Effector memory CD8-positive, alpha-beta T cell (primary cell): ENCODE data around the gene OR51M1.
"Not testable (repeated sequence)": the region's sequence is repeated elsewhere in the genome, so short reads cannot be mapped to it uniquely, and the experiment has no call there.

Experiments used
- ATAC-seq: fragments of 150-1000 bp; cut with Tn5 transposase; replicated peaks from 2 replicates; pipeline ENCODE4 v1.10.0; 2021; ENCODE audit warnings: mild to moderate bottlenecking, moderate library complexity
- DNase-seq, 3 experiments: peaks; one replicate each; pipeline ENCODE4 v3.0.0; 2021
- H3K27ac Mint-ChIP-seq, 2 donors: one replicate each; pipeline ENCODE4 v1.8.0; 2022; ENCODE audit warnings: mild to moderate bottlenecking in 2 of 2, mixed read lengths in 2 of 2, moderate library complexity in 2 of 2
- H3K27me3 Mint-ChIP-seq, 2 donors: one replicate each; pipeline ENCODE4 v1.8.0; 2022; ENCODE audit warnings: mixed read lengths in 2 of 2
- H3K36me3 Mint-ChIP-seq: one replicate; pipeline ENCODE4 v1.8.0; 2022; ENCODE audit warnings: mild to moderate bottlenecking, moderate library complexity, mixed read lengths; ENCODE audit not compliant: insufficient read depth
- H3K4me1 Mint-ChIP-seq, 2 donors: one replicate each; pipeline ENCODE4 v1.8.0; 2022; ENCODE audit warnings: low read depth in 2 of 2, mixed read lengths in 2 of 2
- H3K4me3 Mint-ChIP-seq, 2 donors: one replicate each; pipeline ENCODE4 v1.8.0; 2022; ENCODE audit warnings: mild to moderate bottlenecking in 2 of 2, mixed read lengths in 2 of 2, moderate library complexity in 2 of 2
- H3K9me3 Mint-ChIP-seq, 2 donors: one replicate each; pipeline ENCODE4 v1.8.0; 2022; ENCODE audit warnings: mixed read lengths in 2 of 2

OR51M1 gene

DNA sequence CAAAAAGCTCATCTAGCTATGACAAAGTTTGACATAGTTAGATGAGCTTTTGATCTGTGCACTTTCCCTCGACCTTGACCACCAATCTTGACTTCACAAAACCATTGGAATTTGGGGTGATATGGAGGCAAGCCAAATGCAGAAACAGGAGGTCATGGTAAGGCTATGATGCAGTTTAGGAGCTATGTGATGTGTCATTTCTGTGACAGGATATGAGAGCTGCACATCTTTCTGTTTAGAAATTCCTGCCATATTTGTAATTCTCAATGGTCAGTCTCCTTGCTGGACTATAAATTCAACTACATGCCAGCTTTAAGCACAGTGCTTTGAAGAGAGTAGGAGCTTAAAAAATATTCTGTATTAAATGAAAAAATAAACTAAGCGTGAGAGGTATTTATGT, 19.4 kb upstream of the OR51M1 start:
- Mint-ChIP-seq H3K4me3 (no peak overlapping the region), H3K36me3 (no peaks in the 10 kb centered on the region), H3K9me3 (peaks cover 0 to 1% of the 10 kb centered on the region in 2 donors), H3K27me3 (peaks cover 0 to 5% of the 10 kb centered on the region in 2 donors), H3K27ac (no peak overlapping the region), H3K4me1 (no peaks in the 10 kb centered on the region)
- ATAC-seq: no peak
- DNase-seq: no peak

DNA sequence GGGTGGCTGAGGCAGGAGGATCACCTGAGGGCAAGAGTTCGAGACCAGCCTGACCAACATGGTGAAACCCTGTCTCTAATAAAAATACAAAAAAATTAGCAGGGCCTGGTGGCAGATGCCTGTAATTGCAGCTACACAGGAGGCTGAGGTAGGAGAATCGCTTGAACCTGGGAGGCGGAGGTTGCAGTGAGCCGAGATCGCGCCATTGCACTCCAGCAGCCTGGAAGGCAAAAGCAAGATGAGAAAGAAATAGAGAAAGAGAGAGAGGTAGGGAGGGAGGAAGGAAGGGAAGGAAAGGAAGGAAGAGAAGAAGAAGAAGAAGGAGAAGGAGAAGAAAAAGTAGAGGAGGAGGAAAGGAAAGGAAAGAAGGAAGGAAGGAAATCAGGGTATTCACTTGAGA, 17.2 kb upstream of the OR51M1 start:
- H3K27ac Mint-ChIP-seq, H3K9me3 Mint-ChIP-seq, H3K4me1 Mint-ChIP-seq, DNase-seq, H3K4me3 Mint-ChIP-seq, H3K36me3 Mint-ChIP-seq, ATAC-seq, H3K27me3 Mint-ChIP-seq: not testable (repeated sequence)

DNA sequence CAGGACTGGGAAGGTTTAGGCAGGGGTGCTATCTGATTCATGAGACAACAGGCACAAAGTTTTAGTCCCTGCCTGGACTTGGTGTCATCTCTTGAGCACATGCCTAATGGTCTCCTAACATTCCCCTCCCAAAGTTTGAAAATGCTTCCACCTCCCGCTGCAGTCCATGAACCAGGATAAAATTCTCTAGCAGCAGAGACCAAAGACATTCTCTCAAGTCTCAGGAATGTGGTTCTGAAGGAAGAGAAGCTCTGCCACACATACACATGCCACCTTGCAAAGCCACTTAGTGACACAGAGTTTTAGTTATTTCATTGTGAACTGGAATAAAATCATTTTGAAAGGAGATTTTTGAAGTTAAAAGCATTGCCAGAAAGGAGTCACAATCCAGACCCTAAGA, 16.8 kb upstream of the OR51M1 start:
- ATAC-seq: no peak
- H3K27me3 Mint-ChIP-seq: peaks cover 0 to 8% of the 10 kb centered on the region in 2 donors

DNA sequence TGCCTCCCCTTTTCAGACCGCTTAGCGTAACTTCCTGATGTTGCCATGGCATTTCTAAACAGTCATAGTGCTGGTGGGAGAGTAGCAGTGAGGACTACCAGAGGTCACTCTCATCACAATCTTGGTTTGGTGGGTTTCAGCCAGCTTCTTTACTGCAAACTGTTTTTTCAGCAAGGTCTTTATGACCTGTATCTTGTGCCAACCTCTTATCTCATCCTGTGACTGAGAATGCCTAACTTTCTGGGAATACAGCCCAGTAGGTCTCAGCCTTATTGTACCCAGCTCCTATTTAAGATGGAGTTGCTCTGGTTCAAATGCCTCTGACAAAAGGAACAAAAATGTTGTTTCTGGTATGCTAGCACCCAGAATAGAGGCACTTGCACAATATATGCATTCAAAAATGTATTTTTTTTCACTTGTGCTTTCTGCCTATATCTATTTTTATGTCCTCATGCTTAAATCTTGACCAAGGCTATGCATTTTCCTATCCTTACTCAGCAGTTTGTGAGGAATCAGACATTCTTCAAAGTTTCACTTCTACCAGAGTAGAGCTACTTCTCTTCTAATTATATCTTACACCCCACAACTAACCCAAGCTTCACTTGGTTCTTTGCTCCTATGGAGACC, 16.1 kb upstream of the OR51M1 start:
- H3K4me3 Mint-ChIP-seq: no peak overlapping the region
- no peaks in the 10 kb centered on the region for H3K4me1 Mint-ChIP-seq
- no peak for ATAC-seq
- H3K9me3 Mint-ChIP-seq: peaks cover 0 to 1% of the 10 kb centered on the region in 2 donors
- peaks cover 0 to 12% of the 10 kb centered on the region in 2 donors for H3K27me3 Mint-ChIP-seq
- H3K27ac Mint-ChIP-seq: no peak overlapping the region
- no peaks in the 10 kb centered on the region for H3K36me3 Mint-ChIP-seq
- DNase-seq: no peak

More for the DNA sequence above, 16.8 kb upstream of the OR51M1 start:
- Mint-ChIP-seq H3K4me1 (no peaks in the 10 kb centered on the region), H3K9me3 (peaks cover 0 to 1% of the 10 kb centered on the region in 2 donors), H3K4me3 (no peak overlapping the region), H3K36me3 (no peaks in the 10 kb centered on the region), H3K27ac (no peak overlapping the region)
- DNase-seq: no peak

DNA sequence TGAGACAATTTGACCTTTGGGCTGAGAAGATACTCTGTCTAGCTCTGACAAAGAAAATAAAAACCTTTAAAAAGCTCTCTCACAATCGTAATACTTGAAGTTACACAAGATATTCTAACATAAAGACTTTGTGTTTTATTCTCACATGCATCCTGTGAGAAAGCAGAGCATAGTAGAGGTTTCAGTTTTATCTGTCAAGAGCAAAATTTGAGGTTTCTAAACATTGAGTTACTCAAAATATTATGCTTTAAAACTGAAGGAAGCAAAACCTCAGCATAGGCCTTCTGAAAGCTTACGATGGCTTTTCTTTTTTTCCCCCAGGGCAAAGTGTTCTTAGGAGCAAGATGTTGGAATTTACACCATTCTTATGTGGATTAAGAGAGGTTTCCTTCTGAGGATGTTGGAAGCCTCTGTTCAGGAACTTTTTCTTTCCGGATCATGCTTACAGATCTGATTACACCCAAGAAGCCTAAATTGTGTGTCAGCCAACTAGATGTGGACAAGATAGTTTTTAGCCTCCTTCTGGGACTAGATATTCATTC, 15.0 kb upstream of the OR51M1 start:
- no peaks in the 10 kb centered on the region for H3K9me3 Mint-ChIP-seq
- H3K27ac Mint-ChIP-seq: no peak overlapping the region
- no peak for DNase-seq
- H3K4me3 Mint-ChIP-seq: no peak overlapping the region
- H3K27me3 Mint-ChIP-seq: peaks cover 0 to 15% of the 10 kb centered on the region in 2 donors
- no peak for ATAC-seq
- H3K4me1 Mint-ChIP-seq: no peaks in the 10 kb centered on the region
- H3K36me3 Mint-ChIP-seq: no peaks in the 10 kb centered on the region

DNA sequence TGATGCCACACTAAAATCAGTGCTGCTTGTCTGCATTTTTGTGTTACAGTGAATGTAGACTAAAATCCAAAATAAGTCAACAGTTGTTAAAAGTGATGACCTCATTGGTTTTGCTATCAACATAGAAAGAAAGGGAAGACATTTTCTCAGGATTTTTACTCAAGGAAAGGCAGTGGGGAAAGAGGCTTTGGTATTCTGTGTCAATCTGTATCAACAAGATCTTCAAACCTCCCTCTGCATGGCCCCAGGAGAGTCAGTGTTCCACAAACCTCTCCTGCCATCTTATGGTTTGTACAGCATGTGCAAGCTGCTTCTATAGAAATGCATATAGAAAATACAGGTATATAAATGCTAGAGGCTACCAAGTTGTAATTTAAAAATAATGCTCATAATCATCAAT, 13.8 kb upstream of the OR51M1 start:
- no peak overlapping the region for H3K27ac Mint-ChIP-seq
- DNase-seq: no peak

DNA sequence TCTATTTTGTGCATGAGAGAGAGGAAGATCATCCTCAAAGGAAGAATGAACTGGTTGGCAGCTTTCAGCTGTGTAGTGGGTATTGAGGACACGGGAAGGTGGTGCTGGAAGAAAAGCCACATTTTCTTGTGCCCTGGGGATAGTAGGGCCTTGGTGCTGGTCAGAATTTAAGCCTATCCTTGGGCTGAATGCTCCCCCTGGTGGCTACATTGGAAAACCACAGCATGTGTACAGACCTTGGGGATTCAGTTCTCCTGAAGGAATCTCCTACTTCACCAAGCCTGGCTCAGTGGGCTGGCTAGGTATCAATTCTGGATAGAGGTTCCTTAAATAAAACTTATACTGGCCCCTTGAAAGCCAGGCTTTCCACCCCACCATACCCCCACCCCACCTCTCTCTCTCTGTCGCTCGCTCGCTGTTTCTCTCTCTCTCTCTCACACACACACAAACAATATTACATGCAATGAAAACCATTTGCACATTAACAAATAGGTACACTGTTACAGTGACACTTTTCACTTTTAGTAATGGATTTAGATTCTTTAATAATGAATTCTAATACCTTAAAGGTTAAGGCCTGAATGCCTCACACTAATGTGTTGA, 2.8 kb upstream of the OR51M1 start:
- ATAC-seq: no peak
- DNase-seq: no peak
- H3K4me1 Mint-ChIP-seq: no peaks in the 10 kb centered on the region

More for the DNA sequence above, 13.8 kb upstream of the OR51M1 start:
- no peaks in the 10 kb centered on the region for H3K9me3 Mint-ChIP-seq
- no peak for ATAC-seq
- H3K4me1 Mint-ChIP-seq: no peaks in the 10 kb centered on the region
- no peak overlapping the region for H3K4me3 Mint-ChIP-seq
- H3K27me3 Mint-ChIP-seq: peaks cover 0 to 15% of the 10 kb centered on the region in 2 donors
- H3K36me3 Mint-ChIP-seq: no peaks in the 10 kb centered on the region

DNA sequence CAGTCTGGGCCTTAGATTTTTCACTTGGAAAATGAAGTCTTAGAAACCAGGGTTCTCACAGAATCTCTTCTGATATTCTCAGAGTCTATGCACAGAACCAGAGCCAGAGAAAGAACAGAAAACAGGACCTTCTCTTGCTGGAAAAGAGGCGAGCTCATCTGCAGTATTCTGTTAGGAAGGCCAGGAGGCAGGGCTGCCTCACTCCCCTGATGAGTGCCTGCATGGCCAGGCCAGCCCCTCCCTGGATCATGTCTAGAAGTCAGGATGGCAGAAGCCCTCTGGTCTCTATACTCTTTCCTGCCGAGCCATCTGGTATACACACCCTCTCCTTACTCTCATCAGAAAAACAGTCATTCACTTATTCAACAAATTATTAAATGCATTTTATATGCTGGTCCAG, 723 bp downstream of the OR51M1 start:
- Mint-ChIP-seq H3K4me1 (no peaks in the 10 kb centered on the region), H3K27me3 (peaks cover 0 to 6% of the 10 kb centered on the region in 2 donors), H3K4me3 (no peak overlapping the region), H3K36me3 (no peaks in the 10 kb centered on the region), H3K9me3 (no peaks in the 10 kb centered on the region), H3K27ac (no peak overlapping the region)
- ATAC-seq (no peak), DNase-seq (no peak)

More for the DNA sequence above, 2.8 kb upstream of the OR51M1 start:
- Mint-ChIP-seq H3K27me3 (peaks cover 0 to 12% of the 10 kb centered on the region in 2 donors), H3K9me3 (peaks cover 0 to 3% of the 10 kb centered on the region in 2 donors), H3K36me3 (no peaks in the 10 kb centered on the region), H3K27ac (no peak overlapping the region), H3K4me3 (no peak overlapping the region)

DNA sequence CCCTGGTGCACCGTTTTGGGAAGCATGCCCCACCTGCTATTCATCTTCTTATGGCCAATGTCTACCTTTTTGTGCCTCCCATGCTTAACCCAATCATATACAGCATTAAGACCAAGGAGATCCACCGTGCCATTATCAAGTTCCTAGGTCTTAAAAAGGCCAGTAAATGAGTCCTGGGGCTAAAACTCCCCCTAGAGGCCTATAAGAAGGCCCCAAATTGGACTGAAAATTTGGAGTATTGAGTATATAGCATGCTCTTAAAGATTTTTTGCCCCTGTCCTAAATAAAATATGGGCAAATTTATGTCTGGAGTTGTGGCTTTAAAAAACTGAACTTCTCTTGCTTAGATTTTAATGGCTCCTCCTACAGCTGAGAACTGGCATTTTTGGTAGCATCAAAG, 6.6 kb downstream of the OR51M1 start:
- ATAC-seq: no peak

DNA sequence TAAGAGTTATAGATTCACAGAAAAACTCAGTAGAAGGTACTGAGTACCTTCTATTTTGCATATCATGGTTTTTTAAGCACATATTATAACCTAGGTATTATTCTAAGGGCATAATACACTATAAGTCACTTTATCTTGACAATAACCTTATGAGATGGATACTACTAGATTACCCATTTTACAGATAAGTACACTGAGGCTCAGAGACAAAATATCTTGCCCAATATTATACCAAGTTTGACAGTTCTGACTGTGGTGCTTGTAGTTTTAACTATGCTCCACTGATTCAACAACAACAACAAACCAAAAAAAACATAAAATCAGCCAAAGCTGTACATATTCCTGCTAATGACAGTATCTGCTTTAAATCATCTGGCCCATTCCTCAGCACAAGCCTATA, 10.5 kb downstream of the OR51M1 start:
- DNase-seq: no peak
- H3K27ac Mint-ChIP-seq: no peak overlapping the region

More for the DNA sequence above, 6.6 kb downstream of the OR51M1 start:
- Mint-ChIP-seq H3K9me3 (peaks cover 0 to 3% of the 10 kb centered on the region in 2 donors), H3K4me3 (no peak overlapping the region), H3K4me1 (no peaks in the 10 kb centered on the region), H3K27me3 (peaks cover 0 to 7% of the 10 kb centered on the region in 2 donors), H3K27ac (no peak overlapping the region), H3K36me3 (no peaks in the 10 kb centered on the region)
- DNase-seq: no peak

DNA sequence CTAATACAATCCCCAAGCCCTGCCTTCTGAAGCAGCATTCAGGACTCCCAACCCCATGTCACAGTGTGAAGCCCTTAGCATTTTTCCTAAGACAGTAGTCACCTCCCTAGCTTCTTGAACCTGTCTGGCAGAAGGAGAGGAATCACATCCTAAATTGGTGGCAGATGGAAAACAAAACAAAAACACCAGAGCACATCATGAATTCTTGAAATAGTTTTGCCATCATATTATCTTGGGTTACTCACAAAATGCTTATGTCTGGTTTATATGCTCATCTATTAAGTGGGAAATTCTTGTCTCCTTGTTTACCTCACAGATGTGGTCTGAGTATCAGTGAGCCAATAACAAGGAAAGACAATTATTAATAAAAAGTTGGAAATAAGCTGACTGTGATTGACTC, 15.3 kb downstream of the OR51M1 start:
- Mint-ChIP-seq H3K36me3 (no peaks in the 10 kb centered on the region), H3K4me3 (no peak overlapping the region), H3K9me3 (peaks cover 2 to 6% of the 10 kb centered on the region in 2 donors), H3K4me1 (no peaks in the 10 kb centered on the region), H3K27ac (no peak overlapping the region), H3K27me3 (peaks cover 0 to 14% of the 10 kb centered on the region in 2 donors)
- no peak for ATAC-seq
- no peak for DNase-seq

More for the DNA sequence above, 10.5 kb downstream of the OR51M1 start:
- Mint-ChIP-seq H3K9me3 (peaks cover 0 to 5% of the 10 kb centered on the region in 2 donors), H3K27me3 (peaks cover 0 to 7% of the 10 kb centered on the region in 2 donors), H3K4me3 (no peak overlapping the region), H3K4me1 (no peaks in the 10 kb centered on the region), H3K36me3 (no peaks in the 10 kb centered on the region)
- ATAC-seq: no peak

DNA sequence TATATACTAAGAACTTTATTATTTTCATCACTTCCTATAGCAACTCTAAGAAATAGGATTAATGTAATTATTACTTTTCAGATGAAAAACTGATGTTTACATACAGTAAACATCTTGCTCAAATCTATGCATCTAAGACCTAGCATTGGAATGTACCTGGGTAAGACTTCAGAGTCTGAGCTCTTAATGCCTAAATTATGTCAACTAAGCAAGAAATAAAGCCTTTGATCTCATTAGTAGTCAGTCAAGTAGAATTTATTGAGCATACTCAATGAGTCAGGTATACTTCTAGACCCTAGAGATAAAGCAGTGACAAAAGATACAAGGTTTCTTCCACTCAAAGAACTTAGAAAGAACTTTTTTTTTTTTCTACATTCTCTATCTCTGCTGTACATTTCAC, 21.6 kb downstream of the OR51M1 start:
- H3K9me3 Mint-ChIP-seq: peaks cover 0 to 6% of the 10 kb centered on the region in 2 donors
- H3K4me1 Mint-ChIP-seq: no peaks in the 10 kb centered on the region
- no peak overlapping the region for H3K4me3 Mint-ChIP-seq
- DNase-seq: no peak
- H3K27ac Mint-ChIP-seq: no peak overlapping the region
- no peak for ATAC-seq
- no peaks in the 10 kb centered on the region for H3K36me3 Mint-ChIP-seq
- H3K27me3 Mint-ChIP-seq: peaks cover 25% of the 10 kb centered on the region in 2 donors

DNA sequence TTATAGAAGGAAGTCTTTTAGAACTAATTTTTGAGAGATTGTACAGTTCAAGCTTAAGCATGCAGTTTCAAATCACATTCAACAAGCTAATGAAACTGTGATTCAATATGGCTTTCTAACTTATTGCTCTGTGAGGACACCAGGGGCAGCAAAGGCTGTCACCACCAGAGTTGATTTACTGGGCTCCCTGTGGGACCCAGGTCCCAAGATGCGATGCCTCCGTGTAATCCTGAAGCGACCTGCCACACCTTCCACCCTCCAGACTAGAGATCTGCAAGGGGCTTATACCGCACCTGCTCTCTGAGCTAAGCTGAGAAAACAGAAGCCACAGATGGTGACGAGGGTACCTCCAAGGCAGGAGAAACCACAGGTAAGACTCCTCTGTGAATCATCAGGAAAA, 37.4 kb downstream of the OR51M1 start:
- no peaks in the 10 kb centered on the region for H3K36me3 Mint-ChIP-seq
- H3K4me1 Mint-ChIP-seq: no peaks in the 10 kb centered on the region
- no peak for DNase-seq
- H3K27ac Mint-ChIP-seq: no peak overlapping the region
- no peak for ATAC-seq
- peaks cover 12 to 14% of the 10 kb centered on the region in 2 donors for H3K27me3 Mint-ChIP-seq
- peaks cover 2 to 7% of the 10 kb centered on the region in 2 donors for H3K9me3 Mint-ChIP-seq
- H3K4me3 Mint-ChIP-seq: no peak overlapping the region

DNA sequence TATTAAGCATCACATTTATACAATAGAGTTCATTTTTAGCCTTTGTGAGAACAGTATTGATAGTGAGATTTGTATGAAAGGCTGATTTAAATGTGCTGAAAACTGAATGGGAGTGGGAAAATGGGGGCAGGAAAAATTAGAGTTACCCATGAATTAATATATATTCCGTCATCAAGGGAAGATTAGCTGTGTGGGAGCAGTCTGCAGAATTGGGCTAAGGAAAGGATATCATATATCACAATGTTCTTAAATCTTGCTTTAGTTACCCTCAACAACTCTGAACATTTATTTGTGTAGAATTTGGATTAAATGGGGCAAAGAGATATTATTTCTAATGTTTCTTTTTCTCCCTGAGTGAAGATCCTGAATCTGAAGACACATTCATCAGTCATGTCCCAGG, 38.2 kb downstream of the OR51M1 start, which contains the start of gene OR51Q1:
TSS of gene OR51Q1 (plus strand) at position 301 of the 400 bp plus-strand sequence. CDS start at position 391, 90 bp downstream.
- ATAC-seq: no peak
- Mint-ChIP-seq H3K9me3 (peaks cover 2 to 7% of the 10 kb centered on the region in 2 donors), H3K4me1 (no peaks in the 10 kb centered on the region), H3K27me3 (peaks cover 12 to 14% of the 10 kb centered on the region in 2 donors), H3K4me3 (no peak within 1 kb of the TSS), H3K36me3 (no peaks in the 10 kb centered on the region), H3K27ac (no peak within 1 kb of the TSS)
- no peak for DNase-seq
